Measurements from ENCODE around the gene HSPD1. TPM values are rescaled to one million over a fixed set of nuclear protein-coding genes. Genes with fewer than 3 reads are reported as not detected.

Gene HSPD1
- total and polyA plus RNA-seq, 2 donors: 143 to 158 TPM

DNA sequence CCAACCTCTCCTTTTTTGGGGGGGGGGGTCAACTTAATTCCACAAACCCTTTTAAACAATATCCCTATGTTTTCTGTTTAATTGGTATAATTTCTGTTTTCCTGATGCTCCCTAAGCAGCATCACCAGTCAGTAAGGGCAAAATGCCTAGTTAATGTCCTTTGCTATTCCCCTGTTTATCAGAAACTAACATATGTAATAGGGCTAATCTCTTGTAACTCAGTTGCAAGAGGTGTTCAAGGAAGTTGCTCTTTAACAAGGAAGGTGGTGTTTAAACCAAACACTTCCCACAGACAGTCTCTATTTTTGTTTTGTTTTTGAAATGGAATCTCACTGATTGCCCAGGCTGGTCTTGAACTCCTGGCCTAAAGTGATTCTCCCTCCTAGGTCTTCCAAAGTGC lies 52.8 kb downstream of the HSPD1 start:
- Histone ChIP-seq H3K27ac (ENCODE audit: low read depth) (no peak overlapping the region), H3K4me3 (ENCODE audit: low read depth, low read length) (no peak overlapping the region), H3K36me3 (ENCODE audit: insufficient read depth) (no peaks in the 10 kb centered on the region), H3K4me1 (ENCODE audit: insufficient read depth) (no peaks in the 10 kb centered on the region)
- DNase-seq (ENCODE audit: extremely low spot score): no peak

DNA sequence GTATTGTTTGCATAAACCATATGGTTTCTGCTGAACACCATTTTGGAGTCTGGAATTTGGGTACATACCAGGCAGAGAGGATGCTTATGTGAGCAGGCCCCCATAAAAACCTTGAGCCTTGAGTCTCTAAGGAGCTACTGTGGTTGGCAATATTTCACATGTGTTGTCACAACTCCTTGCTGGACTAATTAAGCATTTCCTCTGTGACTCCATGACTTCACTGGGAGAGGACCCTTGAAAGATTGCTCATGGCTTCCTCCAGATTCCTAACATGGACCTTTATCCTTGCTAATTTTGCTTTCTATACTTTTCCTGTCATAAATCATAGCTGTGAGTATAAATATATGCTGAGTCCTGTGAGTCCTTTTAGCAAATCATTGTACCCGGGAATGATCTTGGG lies 53.9 kb downstream of the HSPD1 start:
- Histone ChIP-seq H3K36me3 (ENCODE audit: insufficient read depth) (no peaks in the 10 kb centered on the region), H3K4me3 (ENCODE audit: low read depth, low read length) (no peak overlapping the region), H3K27ac (ENCODE audit: low read depth) (no peak overlapping the region), H3K4me1 (ENCODE audit: insufficient read depth) (no peaks in the 10 kb centered on the region)
- 74% methylated on average over 1 of the region's 1 CpG for WGBS
- no peak for DNase-seq (ENCODE audit: extremely low spot score)

DNA sequence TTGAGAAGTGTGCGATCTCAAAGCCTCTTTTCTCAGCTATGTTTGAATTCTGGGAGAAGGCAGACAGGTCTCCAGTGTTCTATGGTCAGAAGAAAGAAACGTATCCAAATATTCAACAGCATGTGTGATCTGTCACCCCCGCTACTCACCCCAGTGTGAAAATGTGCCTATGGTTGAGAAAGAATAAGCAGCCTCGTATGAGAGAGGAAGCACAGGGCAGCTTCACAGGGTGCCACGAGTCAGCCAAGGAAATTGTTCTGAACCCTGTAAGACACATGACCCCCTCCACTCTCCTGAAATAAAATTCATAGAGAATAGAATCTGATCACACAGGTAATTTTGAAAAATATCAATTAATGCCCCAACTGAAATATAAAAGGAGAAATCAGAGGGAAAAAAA lies 56.8 kb downstream of the HSPD1 start:
- H3K27ac ChIP-seq (ENCODE audit: low read depth): no peak overlapping the region
- H3K4me1 ChIP-seq (ENCODE audit: insufficient read depth): no peaks in the 10 kb centered on the region
- H3K4me3 ChIP-seq (ENCODE audit: low read depth, low read length): no peak overlapping the region
- WGBS: 55% methylated on average over 5 of the region's 5 CpGs
- no peak for DNase-seq (ENCODE audit: extremely low spot score)
- H3K36me3 ChIP-seq (ENCODE audit: insufficient read depth): no peaks in the 10 kb centered on the region

DNA sequence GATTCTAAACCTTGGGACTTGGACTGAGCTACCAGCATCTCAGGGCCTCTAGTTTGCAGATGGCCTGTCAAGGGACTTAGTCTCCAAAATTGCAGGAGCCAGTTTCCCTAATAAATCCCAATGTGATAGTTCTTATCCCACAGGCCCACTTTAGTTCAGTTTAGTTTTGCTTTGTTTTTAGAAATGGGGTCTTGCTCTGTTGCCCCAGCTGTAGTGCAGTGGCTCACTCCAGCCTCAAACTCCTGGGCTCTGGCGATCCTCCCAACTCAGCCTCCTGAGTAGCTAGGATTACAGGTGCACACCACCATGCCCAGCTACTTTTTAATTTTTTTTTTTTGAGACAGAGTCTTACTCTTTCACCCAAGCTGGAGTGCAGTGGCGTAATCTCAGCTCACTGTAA lies 62.3 kb downstream of the HSPD1 start:
- Histone ChIP-seq H3K27ac (ENCODE audit: low read depth) (no peak overlapping the region), H3K4me3 (ENCODE audit: low read depth, low read length) (no peak overlapping the region), H3K4me1 (ENCODE audit: insufficient read depth) (no peaks in the 10 kb centered on the region), H3K36me3 (ENCODE audit: insufficient read depth) (no peaks in the 10 kb centered on the region)
- 98% methylated on average over 2 of the region's 2 CpGs for WGBS
- no peak for DNase-seq (ENCODE audit: extremely low spot score)

Small RNA genes within 50 kb of the gene (small RNA-seq; reads per million reads assigned to genes)
- gene AC020550.1 (not detected), gene RNU6-1029P (not detected)

Other genes starting within 250 kb of the HSPD1 start
- 39.4 TPM for gene ANKRD44, start 189.1 kb downstream of the HSPD1 start, total RNA-seq
- gene ANKRD44, start 189.1 kb downstream of the HSPD1 start, polyA plus RNA-seq: 17.5 TPM
- 622 TPM for gene SF3B1, start 64.8 kb downstream of the HSPD1 start, total RNA-seq
- gene SF3B1, start 64.8 kb downstream of the HSPD1 start, polyA plus RNA-seq: 136 TPM
- gene COQ10B, start 46.3 kb downstream of the HSPD1 start, total RNA-seq: 29.5 TPM
- gene COQ10B, start 46.3 kb downstream of the HSPD1 start, polyA plus RNA-seq: 27.4 TPM
- gene HSPE1, start 539 bp upstream of the HSPD1 start, total RNA-seq: 60.7 TPM
- gene HSPE1, start 539 bp upstream of the HSPD1 start, polyA plus RNA-seq: 113 TPM
- gene MOB4, start 16.2 kb upstream of the HSPD1 start, total RNA-seq: 67.7 TPM
- gene MOB4, start 16.2 kb upstream of the HSPD1 start, polyA plus RNA-seq: 41.2 TPM
- 37.4 TPM for gene RFTN2, start 175.7 kb upstream of the HSPD1 start, total RNA-seq
- gene RFTN2, start 175.7 kb upstream of the HSPD1 start, polyA plus RNA-seq: 4.0 TPM
- gene MARS2, start 205.5 kb upstream of the HSPD1 start, total RNA-seq: 3.8 TPM
- 3.7 TPM for gene MARS2, start 205.5 kb upstream of the HSPD1 start, polyA plus RNA-seq